Mammary epithelial cell (primary cell): Measurements from ENCODE around the gene FUNDC2.

Experiments used
- EZH2 ChIP-seq: IDR thresholded peaks from 2 replicates; pipeline ENCODE4 v1.6.1; 2012; ENCODE audit warnings: low read length, inconsistent platforms, borderline replicate concordance
- TF ChIP-seq, protein P1 (sequence below), 2 donors: IDR thresholded peaks in 1 of 2; conservative IDR thresholded peaks in 1 of 2; 2 replicates each; pipeline ENCODE4 v1.5.1; 2011 to 2012; ENCODE audit warnings: inconsistent platforms in 2 of 2, low read length in 2 of 2, mild to moderate bottlenecking in 2 of 2, control low read depth in 1 of 2, low read depth in 1 of 2; ENCODE audit not compliant: insufficient read depth in 1 of 2; ENCODE audit errors: extremely low read depth in 1 of 2

GRCh38 chrX:155046811-155047528 lies 20.3 kb downstream of the FUNDC2 start:
- TF ChIP-seq, protein P1, sequence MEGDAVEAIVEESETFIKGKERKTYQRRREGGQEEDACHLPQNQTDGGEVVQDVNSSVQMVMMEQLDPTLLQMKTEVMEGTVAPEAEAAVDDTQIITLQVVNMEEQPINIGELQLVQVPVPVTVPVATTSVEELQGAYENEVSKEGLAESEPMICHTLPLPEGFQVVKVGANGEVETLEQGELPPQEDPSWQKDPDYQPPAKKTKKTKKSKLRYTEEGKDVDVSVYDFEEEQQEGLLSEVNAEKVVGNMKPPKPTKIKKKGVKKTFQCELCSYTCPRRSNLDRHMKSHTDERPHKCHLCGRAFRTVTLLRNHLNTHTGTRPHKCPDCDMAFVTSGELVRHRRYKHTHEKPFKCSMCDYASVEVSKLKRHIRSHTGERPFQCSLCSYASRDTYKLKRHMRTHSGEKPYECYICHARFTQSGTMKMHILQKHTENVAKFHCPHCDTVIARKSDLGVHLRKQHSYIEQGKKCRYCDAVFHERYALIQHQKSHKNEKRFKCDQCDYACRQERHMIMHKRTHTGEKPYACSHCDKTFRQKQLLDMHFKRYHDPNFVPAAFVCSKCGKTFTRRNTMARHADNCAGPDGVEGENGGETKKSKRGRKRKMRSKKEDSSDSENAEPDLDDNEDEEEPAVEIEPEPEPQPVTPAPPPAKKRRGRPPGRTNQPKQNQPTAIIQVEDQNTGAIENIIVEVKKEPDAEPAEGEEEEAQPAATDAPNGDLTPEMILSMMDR (conservative IDR thresholded peaks at IDR 0.05 in 1 of 2, IDR thresholded peaks at IDR 0.05 in 1 of 2; ENCODE audit: extremely low read depth in 1 of 2, insufficient read depth in 1 of 2, low read depth in 1 of 2, low read length in 2 of 2): no peak
- TF ChIP-seq EZH2: no peak
